HG02759 (cell line): ENCODE data around the gene OSBPL2.

Experiments
- ATAC-seq: cut with Tn5 transposase; IDR thresholded peaks from one replicate; pipeline ENCODE4 v1.9.1; 2021; ENCODE audit warnings: mild to moderate bottlenecking, moderate library complexity; ENCODE audit not compliant: unreplicated experiment

Gene OSBPL2

GRCh38 chr20:62219992-62220665 lies 18.2 kb upstream of the OSBPL2 start, which contains the start of gene HRH3:
Gene HRH3 (minus strand): TSS chr20:62220278. CDS start chr20:62219970, 308 bp downstream.
- ATAC-seq, result peak; percentile 63

GRCh38 chr20:62220666-62221568 lies 17.4 kb upstream of the OSBPL2 start:
- ATAC-seq, result no peak

- ATAC-seq, result no peak
Observed at GRCh38 chr20:62222266-62222850, 16.0 kb upstream of the OSBPL2 start.

- ATAC-seq, result no peak
Observed at GRCh38 chr20:62222972-62223371, 15.3 kb upstream of the OSBPL2 start.

- ATAC-seq, result no peak
Observed at GRCh38 chr20:62223571-62223970, 14.8 kb upstream of the OSBPL2 start.

GRCh38 chr20:62224113-62224855 lies 14.0 kb upstream of the OSBPL2 start:
- no peak for ATAC-seq

- ATAC-seq, result no peak
Observed at GRCh38 chr20:62225026-62225425, 13.3 kb upstream of the OSBPL2 start.

- ATAC-seq, result no peak
Observed at GRCh38 chr20:62225820-62226635, 12.3 kb upstream of the OSBPL2 start.

- no peak for ATAC-seq
Observed at GRCh38 chr20:62226707-62227590, 11.4 kb upstream of the OSBPL2 start.

GRCh38 chr20:62227591-62227976 lies 10.7 kb upstream of the OSBPL2 start:
- ATAC-seq, result no peak

GRCh38 chr20:62227977-62228958 lies 10.1 kb upstream of the OSBPL2 start:
- no peak for ATAC-seq

GRCh38 chr20:62228982-62229545 lies 9.3 kb upstream of the OSBPL2 start:
- no peak for ATAC-seq

- ATAC-seq, result no peak
Observed at GRCh38 chr20:62229667-62230066, 8.7 kb upstream of the OSBPL2 start.

- no peak for ATAC-seq
Observed at GRCh38 chr20:62230276-62230675, 8.0 kb upstream of the OSBPL2 start.

GRCh38 chr20:62230696-62231095 lies 7.6 kb upstream of the OSBPL2 start:
- no peak for ATAC-seq

GRCh38 chr20:62231292-62231691 lies 7.0 kb upstream of the OSBPL2 start:
- ATAC-seq, result no peak

GRCh38 chr20:62232194-62232593 lies 6.1 kb upstream of the OSBPL2 start:
- no peak for ATAC-seq
